GM21423 (cell line): Measurements from ENCODE around the gene MPO.
A peak's percentile ranks its signal among the peaks of the same experiment; 100 is the strongest.

Experiments used
- ATAC-seq: cut with Tn5 transposase; IDR thresholded peaks from one replicate; pipeline ENCODE4 v1.9.1; 2021; ENCODE audit warnings: mild to moderate bottlenecking, moderate library complexity; ENCODE audit not compliant: unreplicated experiment

MPO gene

GRCh38 chr17:58280480-58281217, at the start of gene MPO:
MPO (minus strand) TSS chr17:58280935; CDS start chr17:58280758, 177 bp downstream.
- no peak for ATAC-seq

- ATAC-seq, result peak; percentile 12
These were observed 49.2 kb upstream of the MPO start for GRCh38 chr17:58329810-58330537.

- ATAC-seq, result peak; percentile 39
These were observed 48.5 kb upstream of the MPO start for GRCh38 chr17:58329035-58329809.

GRCh38 chr17:58328195-58329034, 47.7 kb upstream of the MPO start, which contains the start of gene TSPOAP1:
TSPOAP1 (minus strand) TSS chr17:58328795; CDS start chr17:58327920, 875 bp downstream.
- ATAC-seq, result peak; percentile 10

GRCh38 chr17:58327363-58328194, 46.8 kb upstream of the MPO start:
- ATAC-seq, result no peak

GRCh38 chr17:58326609-58327362, 46.1 kb upstream of the MPO start:
- no peak for ATAC-seq

- ATAC-seq, result no peak
These were observed 45.3 kb upstream of the MPO start for GRCh38 chr17:58325976-58326468.

GRCh38 chr17:58325289-58325726, 44.6 kb upstream of the MPO start:
- ATAC-seq, result no peak

GRCh38 chr17:58324409-58325288, 43.9 kb upstream of the MPO start:
- ATAC-seq, result no peak

- ATAC-seq, result no peak
These were observed 43.3 kb upstream of the MPO start for GRCh38 chr17:58324056-58324408.

GRCh38 chr17:58323366-58324055, 42.8 kb upstream of the MPO start:
- ATAC-seq, result no peak

GRCh38 chr17:58322581-58323185, 41.9 kb upstream of the MPO start:
- no peak for ATAC-seq

- ATAC-seq, result no peak
These were observed 41.1 kb upstream of the MPO start for GRCh38 chr17:58321571-58322525.

- ATAC-seq, result no peak
These were observed 40.0 kb upstream of the MPO start for GRCh38 chr17:58320570-58321323.

- ATAC-seq, result no peak
These were observed 39.4 kb upstream of the MPO start for GRCh38 chr17:58320163-58320558.
